H9 (cell line): ENCODE results near the gene NCKAP5. TPM values are rescaled to one million over a fixed set of nuclear protein-coding genes. Genes with fewer than 3 reads are reported as not detected.

Experiments used
- DNase-seq: peaks from one replicate; pipeline ENCODE4 v3.0.0-alpha.2; 2017
- H2AFZ ChIP-seq: one replicate; pipeline ENCODE4 v1.6.1; 2013; ENCODE audit warnings: mild to moderate bottlenecking, low read length, control low read depth, moderate library complexity
- H2AK5ac ChIP-seq: 2 replicates; pipeline ENCODE4 v1.6.1; 2013; ENCODE audit warnings: low read length, control low read depth, mixed read lengths; ENCODE audit not compliant: insufficient read length
- H2BK120ac ChIP-seq: one replicate; pipeline ENCODE4 v1.6.1; 2013; ENCODE audit warnings: low read depth, mild to moderate bottlenecking, low read length, control low read depth, inconsistent platforms; ENCODE audit not compliant: poor library complexity, severe bottlenecking
- H2BK12ac ChIP-seq: 2 replicates; pipeline ENCODE4 v1.6.1; 2013; ENCODE audit warnings: low read length, control low read depth, mixed read lengths, low read depth; ENCODE audit not compliant: insufficient read length
- H2BK15ac ChIP-seq: 2 replicates; pipeline ENCODE4 v1.6.1; 2013; ENCODE audit warnings: low read depth, low read length, control low read depth
- H2BK20ac ChIP-seq: one replicate; pipeline ENCODE4 v1.6.1; 2013; ENCODE audit warnings: low read depth, mild to moderate bottlenecking, low read length, control low read depth, inconsistent platforms; ENCODE audit not compliant: poor library complexity, severe bottlenecking
- H2BK5ac ChIP-seq: 2 replicates; pipeline ENCODE4 v1.6.1; 2013; ENCODE audit warnings: low read length, control low read depth, mixed read lengths; ENCODE audit not compliant: insufficient read length
- H3K14ac ChIP-seq: 2 replicates; pipeline ENCODE4 v1.6.1; 2013; ENCODE audit warnings: low read length, control low read depth; ENCODE audit not compliant: insufficient read depth
- H3K18ac ChIP-seq: 2 replicates; pipeline ENCODE4 v1.6.1; 2013; ENCODE audit warnings: low read depth, mild to moderate bottlenecking, mixed read lengths, low read length, control low read depth; ENCODE audit not compliant: insufficient read length
- H3K23ac ChIP-seq: 2 replicates; pipeline ENCODE4 v1.6.1; 2013; ENCODE audit warnings: low read length, control low read depth, mixed read lengths, low read depth; ENCODE audit not compliant: insufficient read length
- H3K23me2 ChIP-seq: 2 replicates; pipeline ENCODE4 v1.6.1; 2013; ENCODE audit warnings: low read depth, mild to moderate bottlenecking, mixed read lengths, low read length, control low read depth; ENCODE audit not compliant: insufficient read length, poor library complexity, severe bottlenecking
- H3K27ac ChIP-seq: 2 replicates; pipeline ENCODE4 v1.5.1; 2013; ENCODE audit warnings: low read length, control low read depth, mixed read lengths, low read depth; ENCODE audit not compliant: insufficient read length
- H3K27me3 ChIP-seq: 2 replicates; pipeline ENCODE4 v1.6.1; 2013; ENCODE audit warnings: low read length, control low read depth, inconsistent platforms; ENCODE audit not compliant: insufficient read depth
- H3K4ac ChIP-seq: 2 replicates; pipeline ENCODE4 v1.6.1; 2013; ENCODE audit warnings: low read depth, mild to moderate bottlenecking, control low read depth, inconsistent platforms, low read length, moderate library complexity
- H3K4me1 ChIP-seq: 2 replicates; pipeline ENCODE4 v1.6.1; 2013; ENCODE audit warnings: low read length, control low read depth, inconsistent platforms; ENCODE audit not compliant: insufficient read depth
- H3K4me2 ChIP-seq: 2 replicates; pipeline ENCODE4 v1.6.1; 2013; ENCODE audit warnings: low read length, control low read depth, mixed read lengths; ENCODE audit not compliant: insufficient read length, insufficient read depth
- H3K56ac ChIP-seq: 2 replicates; pipeline ENCODE4 v1.6.1; 2013; ENCODE audit warnings: low read depth, mild to moderate bottlenecking, mixed read lengths, low read length, control low read depth; ENCODE audit not compliant: insufficient read length
- H3K79me1 ChIP-seq: 2 replicates; pipeline ENCODE4 v1.6.1; 2013; ENCODE audit warnings: low read depth, mild to moderate bottlenecking, moderate library complexity, low read length, control low read depth, inconsistent platforms; ENCODE audit not compliant: insufficient read depth, poor library complexity, severe bottlenecking
- H3K79me2 ChIP-seq: 2 replicates; pipeline ENCODE4 v1.6.1; 2013; ENCODE audit warnings: low read length, control low read depth, inconsistent platforms; ENCODE audit not compliant: insufficient read depth
- H3K9ac ChIP-seq: 2 replicates; pipeline ENCODE4 v1.6.1; 2013; ENCODE audit warnings: low read length, control low read depth, mixed read lengths; ENCODE audit not compliant: insufficient read length; ENCODE audit errors: extremely low read depth
- H3K9me3 ChIP-seq: one replicate; pipeline ENCODE4 v1.6.1; 2013; ENCODE audit warnings: low read depth, low read length, inconsistent platforms; ENCODE audit not compliant: control insufficient read depth
- H3T11ph ChIP-seq: one replicate; pipeline ENCODE4 v1.6.1; 2013; ENCODE audit warnings: mild to moderate bottlenecking, low read length, control low read depth, inconsistent platforms
- H4K20me1 ChIP-seq: one replicate; pipeline ENCODE4 v1.6.1; 2013; ENCODE audit not compliant: control insufficient read depth, insufficient read length, insufficient read depth
- H4K5ac ChIP-seq: 2 replicates; pipeline ENCODE4 v1.6.1; 2013; ENCODE audit warnings: low read depth, mild to moderate bottlenecking, mixed read lengths, low read length, control low read depth; ENCODE audit not compliant: insufficient read length
- H4K8ac ChIP-seq: replicated peaks from 2 replicates; pipeline ENCODE4 v1.6.1; 2013; ENCODE audit warnings: low read length, control low read depth, mixed read lengths, low read depth; ENCODE audit not compliant: insufficient read length
- H4K91ac ChIP-seq: 2 replicates; pipeline ENCODE4 v1.6.1; 2013; ENCODE audit warnings: low read depth, mild to moderate bottlenecking, moderate library complexity, mixed read lengths, low read length, control low read depth; ENCODE audit not compliant: insufficient read length
- H3K27ac Mint-ChIP-seq, 3 experiments: 2 replicates in 2 of 3; 3 replicates in 1 of 3; pipeline ENCODE4 v1.8.0; 2020 to 2021; ENCODE audit warnings: mixed read lengths in 3 of 3, mild to moderate bottlenecking in 1 of 3, moderate library complexity in 1 of 3
- H3K27me3 Mint-ChIP-seq: 2 replicates; pipeline ENCODE4 v1.8.0; 2021; ENCODE audit warnings: low read depth, mild to moderate bottlenecking, moderate library complexity, mixed read lengths
- H3K36me3 Mint-ChIP-seq, 3 experiments: 2 replicates in 2 of 3; 3 replicates in 1 of 3; pipeline ENCODE4 v1.8.0; 2020 to 2021; ENCODE audit warnings: low read depth in 3 of 3, mixed read lengths in 3 of 3; ENCODE audit not compliant: insufficient read depth in 1 of 3
- H3K4me1 Mint-ChIP-seq, 2 experiments: 2 replicates each; pipeline ENCODE4 v1.8.0; 2020; ENCODE audit warnings: mixed read lengths in 2 of 2
- H3K4me3 Mint-ChIP-seq, 2 experiments: 2 replicates in 1 of 2; 3 replicates in 1 of 2; pipeline ENCODE4 v1.8.0; 2020 to 2021; ENCODE audit warnings: mild to moderate bottlenecking in 2 of 2, mixed read lengths in 2 of 2, moderate library complexity in 1 of 2
- H3K9me3 Mint-ChIP-seq, 2 experiments: 2 replicates in 1 of 2; 3 replicates in 1 of 2; pipeline ENCODE4 v1.8.0; 2020; ENCODE audit warnings: mild to moderate bottlenecking in 2 of 2, mixed read lengths in 2 of 2, moderate library complexity in 1 of 2
- WGBS: extraction: QIAGEN DNeasy Blood & Tissue Kit; methylation state at CpG from one replicate; pipeline ENCODE4 v1.1.7; 2013; ENCODE audit warnings: missing lambda C conversion rate, low lambda C conversion rate, mixed read lengths; ENCODE audit not compliant: insufficient read length; ENCODE audit errors: extremely low coverage; 5-methylcytosine and 5-hydroxymethylcytosine counted together
- total RNA-seq: library from RNA; stranded (reverse); gene quantifications from 2 replicates; pipeline ENCODE4 v1.2.1, GENCODE V29; 2021
- TF ChIP-seq, protein P1 (sequence below): fragments of 200-600 bp; sonication (generic); conservative IDR thresholded peaks from 3 replicates; pipeline ENCODE4 v1.8.0; 2021; ENCODE audit warnings: antibody characterized with exemption, mild to moderate bottlenecking

Gene NCKAP5
- total RNA-seq, 1 experiment from 2014 or later = 0.26 TPM

DNA sequence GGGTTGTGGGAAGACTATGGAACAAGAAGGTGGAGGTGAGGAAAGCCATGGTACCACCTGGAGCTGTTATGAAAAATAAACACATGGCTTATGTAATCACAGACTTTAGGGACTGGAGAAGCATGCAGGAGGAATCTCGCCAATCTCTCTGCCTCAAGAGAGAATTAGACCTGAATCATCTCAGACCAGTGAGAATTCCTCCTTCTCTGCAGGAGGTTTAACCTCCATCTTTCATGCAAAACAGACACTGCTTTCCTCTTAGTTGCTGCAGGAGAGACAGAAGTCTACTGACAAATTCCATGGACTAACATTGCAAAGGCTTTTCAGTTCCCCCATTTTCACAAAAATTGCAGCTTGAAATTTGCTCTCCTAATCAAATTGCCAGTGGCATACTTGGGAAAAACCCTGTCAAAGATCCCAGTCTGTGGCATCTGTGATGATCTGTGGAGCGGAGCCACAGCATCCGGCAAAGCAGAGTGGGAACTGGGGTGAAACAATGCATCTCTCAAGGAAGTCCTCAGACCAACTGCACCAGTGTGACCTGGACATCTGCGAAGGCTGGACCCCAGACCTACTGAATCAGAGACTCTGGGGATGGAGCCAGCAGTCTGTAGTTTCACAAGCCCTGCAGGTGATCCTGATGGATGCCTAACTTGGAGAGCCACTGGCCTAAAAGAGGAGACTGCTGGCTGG, 28.6 kb upstream of the NCKAP5 start:
- Histone ChIP-seq H4K5ac (no peak overlapping the region), H3K4me1 (no peaks in the 10 kb centered on the region)
- peaks cover 2% of the 10 kb centered on the region; the same call in 1 of the 2 replicates for H3K27me3 Mint-ChIP-seq

More for the DNA sequence above, 28.6 kb upstream of the NCKAP5 start:
- no peaks in the 10 kb centered on the region for H3K9me3 ChIP-seq
- no peak overlapping the region for H4K91ac ChIP-seq
- Mint-ChIP-seq H3K36me3 (no peaks in the 10 kb centered on the region), H3K4me3 (no peak overlapping the region), H3K27ac (peak overlapping the region in 1 of 3 experiments; percentile 30; a peak in 2 of 7 replicates), H3K4me1 (peaks cover 19 to 25% of the 10 kb centered on the region in 2 experiments), H3K9me3 (no peaks in the 10 kb centered on the region; a peak in 1 of 5 replicates)
- no peak overlapping the region for H3K23ac ChIP-seq
- no peaks in the 10 kb centered on the region for H4K20me1 ChIP-seq
- no peak overlapping the region for H3T11ph ChIP-seq
- TF ChIP-seq, protein P1, sequence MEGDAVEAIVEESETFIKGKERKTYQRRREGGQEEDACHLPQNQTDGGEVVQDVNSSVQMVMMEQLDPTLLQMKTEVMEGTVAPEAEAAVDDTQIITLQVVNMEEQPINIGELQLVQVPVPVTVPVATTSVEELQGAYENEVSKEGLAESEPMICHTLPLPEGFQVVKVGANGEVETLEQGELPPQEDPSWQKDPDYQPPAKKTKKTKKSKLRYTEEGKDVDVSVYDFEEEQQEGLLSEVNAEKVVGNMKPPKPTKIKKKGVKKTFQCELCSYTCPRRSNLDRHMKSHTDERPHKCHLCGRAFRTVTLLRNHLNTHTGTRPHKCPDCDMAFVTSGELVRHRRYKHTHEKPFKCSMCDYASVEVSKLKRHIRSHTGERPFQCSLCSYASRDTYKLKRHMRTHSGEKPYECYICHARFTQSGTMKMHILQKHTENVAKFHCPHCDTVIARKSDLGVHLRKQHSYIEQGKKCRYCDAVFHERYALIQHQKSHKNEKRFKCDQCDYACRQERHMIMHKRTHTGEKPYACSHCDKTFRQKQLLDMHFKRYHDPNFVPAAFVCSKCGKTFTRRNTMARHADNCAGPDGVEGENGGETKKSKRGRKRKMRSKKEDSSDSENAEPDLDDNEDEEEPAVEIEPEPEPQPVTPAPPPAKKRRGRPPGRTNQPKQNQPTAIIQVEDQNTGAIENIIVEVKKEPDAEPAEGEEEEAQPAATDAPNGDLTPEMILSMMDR = no peak
- H2AFZ ChIP-seq = no peak overlapping the region
- H3K4me2 ChIP-seq = no peak overlapping the region
- DNase-seq = no peak
- H3K79me1 ChIP-seq = no peaks in the 10 kb centered on the region
- no CpG with 5 or more reads among the region's 4 CpGs for WGBS
- H2BK12ac ChIP-seq = no peak overlapping the region
- no peak overlapping the region for H3K4ac ChIP-seq
- H3K18ac ChIP-seq = no peak overlapping the region
- no peak overlapping the region for H3K9ac ChIP-seq
- no peak overlapping the region for H3K56ac ChIP-seq
- no peaks in the 10 kb centered on the region for H3K79me2 ChIP-seq
- H2BK5ac ChIP-seq = no peak overlapping the region
- H2BK15ac ChIP-seq = no peak overlapping the region
- no peaks in the 10 kb centered on the region for H3K27me3 ChIP-seq
- no peak overlapping the region for H3K14ac ChIP-seq
- H3K23me2 ChIP-seq = no peaks in the 10 kb centered on the region
- H2BK120ac ChIP-seq = no peak overlapping the region
- no peak overlapping the region for H2BK20ac ChIP-seq
- H3K27ac ChIP-seq = no peak overlapping the region
- no peak overlapping the region for H2AK5ac ChIP-seq
- H4K8ac ChIP-seq = no peak overlapping the region
